Prostate gland (tissue), 2 donors: Measurements from ENCODE around the gene SLC17A2.

Experiments used
- POLR2A ChIP-seq: fragments of 450-650 bp; IDR thresholded peaks from one replicate; pipeline ENCODE4 v1.6.1; 2016; ENCODE audit warnings: antibody characterized with exemption, mild to moderate bottlenecking
- TF ChIP-seq, protein P1 (sequence below), 4 experiments: fragments of 200-600 bp in 2 of 4; fragments of 450-650 bp in 2 of 4; sonication (generic) in 2 of 4; IDR thresholded peaks; 1 replicate in 3 of 4; 2 replicates in 1 of 4; pipeline ENCODE4 v1.5.1; 2016 to 2019; ENCODE audit warnings: antibody characterized with exemption in 4 of 4, mild to moderate bottlenecking in 2 of 4, moderate library complexity in 2 of 4

DNA sequence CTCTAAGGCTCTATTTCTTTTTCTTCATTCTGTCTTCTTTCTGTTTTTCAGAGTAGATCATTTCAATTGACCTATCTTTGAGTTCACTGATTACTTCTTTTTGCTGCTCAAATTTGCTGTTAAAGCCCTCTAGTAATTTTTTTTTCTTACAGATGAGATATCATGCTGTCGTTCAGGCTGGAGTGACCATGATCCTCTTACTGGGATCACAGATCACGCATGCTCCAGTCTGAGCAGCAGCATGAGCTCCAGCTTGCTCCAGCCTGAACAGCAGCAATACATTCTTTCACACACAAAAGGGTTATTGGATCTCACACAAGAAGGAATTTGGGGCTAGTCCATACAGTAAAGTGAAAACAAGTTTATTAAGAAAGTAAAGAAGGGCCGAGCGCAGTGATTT lies 19.8 kb upstream of the SLC17A2 start:
- no peak for TF ChIP-seq POLR2A
- TF ChIP-seq, protein P1, sequence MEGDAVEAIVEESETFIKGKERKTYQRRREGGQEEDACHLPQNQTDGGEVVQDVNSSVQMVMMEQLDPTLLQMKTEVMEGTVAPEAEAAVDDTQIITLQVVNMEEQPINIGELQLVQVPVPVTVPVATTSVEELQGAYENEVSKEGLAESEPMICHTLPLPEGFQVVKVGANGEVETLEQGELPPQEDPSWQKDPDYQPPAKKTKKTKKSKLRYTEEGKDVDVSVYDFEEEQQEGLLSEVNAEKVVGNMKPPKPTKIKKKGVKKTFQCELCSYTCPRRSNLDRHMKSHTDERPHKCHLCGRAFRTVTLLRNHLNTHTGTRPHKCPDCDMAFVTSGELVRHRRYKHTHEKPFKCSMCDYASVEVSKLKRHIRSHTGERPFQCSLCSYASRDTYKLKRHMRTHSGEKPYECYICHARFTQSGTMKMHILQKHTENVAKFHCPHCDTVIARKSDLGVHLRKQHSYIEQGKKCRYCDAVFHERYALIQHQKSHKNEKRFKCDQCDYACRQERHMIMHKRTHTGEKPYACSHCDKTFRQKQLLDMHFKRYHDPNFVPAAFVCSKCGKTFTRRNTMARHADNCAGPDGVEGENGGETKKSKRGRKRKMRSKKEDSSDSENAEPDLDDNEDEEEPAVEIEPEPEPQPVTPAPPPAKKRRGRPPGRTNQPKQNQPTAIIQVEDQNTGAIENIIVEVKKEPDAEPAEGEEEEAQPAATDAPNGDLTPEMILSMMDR (IDR thresholded peaks at IDR 0.05): no peak
